ENCODE measurements around the gene ERC1.
A peak's percentile ranks its signal among the peaks of the same experiment; 100 is the strongest.

Gene ERC1

GRCh38 chr12:1504304-1504894, 513.4 kb downstream of the ERC1 start:
- Mint-ChIP-seq H3K4me3 (peak overlapping the region; percentile 59), H3K36me3 (no peaks in the 10 kb centered on the region), H3K27ac (peak overlapping the region; percentile 1), H3K4me1 (peaks cover 10% of the 10 kb centered on the region), H3K27me3 (peaks cover 57% of the 10 kb centered on the region), H3K9me3 (no peaks in the 10 kb centered on the region)
- no peak for ATAC-seq

- Mint-ChIP-seq H3K27ac (peak overlapping the region; percentile 1), H3K36me3 (no peaks in the 10 kb centered on the region), H3K4me3 (peak overlapping the region; percentile 59), H3K27me3 (peaks cover 52% of the 10 kb centered on the region), H3K4me1 (peaks cover 10% of the 10 kb centered on the region), H3K9me3 (no peaks in the 10 kb centered on the region)
- no peak for ATAC-seq
Measured at GRCh38 chr12:1504895-1505311, 513.9 kb downstream of the ERC1 start.

- H3K27ac Mint-ChIP-seq, result no peak overlapping the region
- peaks cover 46% of the 10 kb centered on the region for H3K27me3 Mint-ChIP-seq
- no peaks in the 10 kb centered on the region for H3K36me3 Mint-ChIP-seq
- ATAC-seq, result no peak
- H3K9me3 Mint-ChIP-seq, result no peaks in the 10 kb centered on the region
- no peak overlapping the region for H3K4me3 Mint-ChIP-seq
- H3K4me1 Mint-ChIP-seq, result peaks cover 10% of the 10 kb centered on the region
Measured at GRCh38 chr12:1505576-1505975, 514.6 kb downstream of the ERC1 start.

DNA sequence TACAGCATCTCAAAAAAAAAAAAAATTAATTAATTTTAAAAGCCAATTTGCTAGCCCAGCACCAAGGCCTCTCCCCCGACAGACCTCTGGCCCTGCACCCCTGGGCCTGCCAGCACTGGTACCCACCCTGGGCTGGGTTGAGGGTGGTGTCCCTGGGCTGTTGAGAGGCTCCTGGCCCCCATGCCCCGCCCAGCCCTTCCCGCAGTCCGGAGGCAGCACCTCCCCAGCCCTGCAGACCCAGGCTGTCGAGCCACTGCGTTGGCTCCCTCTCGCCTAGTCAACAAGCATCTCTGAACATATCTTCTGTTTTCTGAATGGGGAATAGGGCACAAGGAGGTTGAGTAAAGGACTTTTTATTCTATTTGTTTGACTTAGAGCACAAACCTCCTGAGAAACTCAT, 516.3 kb downstream of the ERC1 start:
- Mint-ChIP-seq H3K27ac (no peak overlapping the region), H3K36me3 (no peaks in the 10 kb centered on the region), H3K27me3 (peaks cover 28% of the 10 kb centered on the region), H3K9me3 (no peaks in the 10 kb centered on the region), H3K4me1 (peaks cover 10% of the 10 kb centered on the region), H3K4me3 (no peak overlapping the region)
- no peak for ATAC-seq

- Mint-ChIP-seq H3K36me3 (no peaks in the 10 kb centered on the region), H3K27me3 (peaks cover 6% of the 10 kb centered on the region)
- no peak for ATAC-seq
Measured at GRCh38 chr12:1509413-1510052, 518.5 kb downstream of the ERC1 start.

GRCh38 chr12:1510056-1510812, 519.2 kb downstream of the ERC1 start:
- H3K27ac Mint-ChIP-seq, result no peak overlapping the region
- no peak overlapping the region for H3K4me3 Mint-ChIP-seq
- H3K36me3 Mint-ChIP-seq, result no peaks in the 10 kb centered on the region
- H3K4me1 Mint-ChIP-seq, result no peaks in the 10 kb centered on the region
- H3K27me3 Mint-ChIP-seq, result no peaks in the 10 kb centered on the region
- no peak for ATAC-seq
- no peaks in the 10 kb centered on the region for H3K9me3 Mint-ChIP-seq

More at GRCh38 chr12:1509413-1510052, 518.5 kb downstream of the ERC1 start:
- Mint-ChIP-seq H3K27ac (no peak overlapping the region), H3K4me3 (no peak overlapping the region), H3K4me1 (peaks cover 5% of the 10 kb centered on the region), H3K9me3 (no peaks in the 10 kb centered on the region)

DNA sequence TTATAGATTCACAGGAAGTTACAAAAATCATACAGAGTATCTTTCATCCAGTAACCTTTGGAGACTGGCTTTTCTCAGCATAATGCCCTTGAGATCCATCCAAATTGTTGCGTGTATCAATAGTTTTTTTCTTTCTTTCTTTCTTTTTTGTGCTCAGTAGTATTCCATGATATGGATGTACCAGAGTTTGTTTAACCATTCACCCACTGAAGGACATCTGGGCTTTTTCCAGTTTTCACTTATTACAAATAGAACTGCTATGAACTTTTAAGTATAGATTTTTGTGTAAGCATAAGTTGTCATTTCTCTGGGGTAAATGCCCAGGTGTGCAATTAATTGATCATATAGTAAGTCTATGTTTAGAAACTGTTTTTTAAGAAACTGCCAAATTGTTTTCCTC, 524.0 kb downstream of the ERC1 start:
- H3K27me3 Mint-ChIP-seq, result peaks cover 25% of the 10 kb centered on the region
- no peaks in the 10 kb centered on the region for H3K36me3 Mint-ChIP-seq
- ATAC-seq, result no peak
- H3K27ac Mint-ChIP-seq, result no peak overlapping the region
- H3K9me3 Mint-ChIP-seq, result no peaks in the 10 kb centered on the region
- no peaks in the 10 kb centered on the region for H3K4me1 Mint-ChIP-seq
- no peak overlapping the region for H3K4me3 Mint-ChIP-seq

- ATAC-seq, result no peak
- Mint-ChIP-seq H3K9me3 (no peaks in the 10 kb centered on the region), H3K27ac (no peak overlapping the region), H3K36me3 (no peaks in the 10 kb centered on the region), H3K4me1 (no peaks in the 10 kb centered on the region), H3K27me3 (peaks cover 25% of the 10 kb centered on the region), H3K4me3 (no peak overlapping the region)
Measured at GRCh38 chr12:1515428-1515827, 524.4 kb downstream of the ERC1 start.

- H3K4me1 Mint-ChIP-seq, result no peaks in the 10 kb centered on the region
- no peak overlapping the region for H3K27ac Mint-ChIP-seq
- no peaks in the 10 kb centered on the region for H3K36me3 Mint-ChIP-seq
- no peak for ATAC-seq
- no peak overlapping the region for H3K4me3 Mint-ChIP-seq
- no peaks in the 10 kb centered on the region for H3K9me3 Mint-ChIP-seq
- H3K27me3 Mint-ChIP-seq, result peaks cover 25% of the 10 kb centered on the region
Measured at GRCh38 chr12:1517007-1517406, 526.0 kb downstream of the ERC1 start.

DNA sequence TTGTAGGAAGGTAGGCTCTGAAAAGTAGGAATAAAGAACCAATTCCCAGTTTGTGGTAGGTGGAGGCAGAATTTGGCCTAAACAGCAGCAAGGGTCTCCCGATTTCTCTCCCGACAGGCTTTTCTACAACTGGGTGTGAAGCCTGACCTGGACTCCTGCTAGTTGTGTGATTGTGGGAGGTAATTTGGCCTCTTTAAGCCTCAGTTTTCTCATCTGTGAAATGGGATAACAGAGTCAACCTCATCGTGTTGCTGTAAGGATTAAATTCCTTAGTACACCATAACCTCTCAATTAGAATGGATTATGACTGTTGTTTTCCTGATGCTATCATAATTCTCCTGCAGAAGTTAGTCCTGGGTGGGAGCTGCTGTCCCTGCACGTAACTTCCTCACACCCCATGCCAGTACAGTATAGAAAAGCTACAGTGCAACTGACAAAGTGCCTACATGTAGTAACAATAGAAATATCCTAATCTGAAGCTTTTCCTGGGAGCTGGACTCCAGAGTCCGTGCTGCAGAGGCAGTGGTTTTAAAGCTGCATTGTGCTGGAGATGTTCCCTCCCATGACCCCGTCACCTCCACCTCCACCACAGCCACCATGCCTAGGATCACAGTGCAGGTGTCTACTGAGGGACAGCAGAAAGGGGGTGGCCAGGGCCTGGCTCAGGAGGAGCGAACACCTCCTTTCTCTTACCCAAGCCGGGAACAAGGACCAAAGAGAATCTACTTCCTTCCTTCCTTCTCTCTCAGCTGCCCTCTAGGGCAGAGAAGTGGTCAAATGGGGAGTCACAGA, 526.9 kb downstream of the ERC1 start:
- no peaks in the 10 kb centered on the region for H3K9me3 Mint-ChIP-seq
- H3K27me3 Mint-ChIP-seq, result peaks cover 26% of the 10 kb centered on the region

DNA sequence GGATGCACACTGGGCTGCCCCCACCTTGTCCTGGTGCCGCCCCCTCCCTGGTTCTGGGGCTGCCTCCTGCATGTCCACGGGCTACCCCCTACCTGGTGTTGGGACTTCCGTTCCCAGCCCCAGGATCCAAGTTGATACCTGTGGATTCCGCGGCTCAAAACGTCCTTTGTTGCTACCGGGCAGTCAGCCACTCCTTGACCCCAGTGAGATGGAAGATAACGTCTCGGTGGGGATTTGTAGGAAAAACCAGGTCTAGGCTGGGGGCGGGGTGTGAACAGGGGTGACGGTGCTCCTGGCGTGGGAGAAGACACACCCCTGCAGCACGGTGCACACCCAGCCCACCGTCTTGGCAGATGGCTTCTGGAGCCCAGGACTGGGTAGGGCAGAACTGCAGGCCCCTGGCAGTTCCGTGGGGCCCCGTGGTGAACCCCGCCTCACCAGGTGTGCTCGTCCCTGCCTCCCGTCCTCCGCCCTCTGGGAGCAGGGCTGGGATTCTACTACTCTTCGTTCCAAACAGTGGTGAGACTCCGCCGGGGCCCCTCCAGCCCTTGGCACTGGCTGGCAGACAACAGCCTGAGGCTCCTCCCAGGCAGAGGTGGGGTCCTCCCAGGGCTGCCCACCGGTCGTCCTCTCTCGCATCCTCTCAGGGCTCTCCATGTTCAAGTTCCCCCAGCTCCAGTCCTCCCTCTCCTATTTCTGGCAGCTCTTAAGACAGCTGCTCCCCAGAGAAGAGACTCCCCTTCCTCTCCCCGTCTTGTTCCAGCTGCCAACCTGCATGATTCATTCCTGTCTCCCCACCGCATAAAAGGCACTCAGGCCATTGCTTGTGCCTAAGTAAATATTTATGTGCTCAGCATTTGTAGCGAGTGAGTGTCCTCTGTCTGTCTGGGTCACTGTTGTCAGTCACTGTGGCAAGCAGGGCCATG, 527.8 kb downstream of the ERC1 start:
- Mint-ChIP-seq H3K4me3 (no peak overlapping the region), H3K27me3 (peaks cover 35% of the 10 kb centered on the region), H3K36me3 (no peaks in the 10 kb centered on the region), H3K27ac (no peak overlapping the region), H3K4me1 (no peaks in the 10 kb centered on the region), H3K9me3 (no peaks in the 10 kb centered on the region)
- ATAC-seq, result peak; percentile 27

More for the DNA sequence above, 526.9 kb downstream of the ERC1 start:
- Mint-ChIP-seq H3K4me1 (no peaks in the 10 kb centered on the region), H3K27ac (no peak overlapping the region), H3K4me3 (no peak overlapping the region), H3K36me3 (no peaks in the 10 kb centered on the region)
- no peak for ATAC-seq

DNA sequence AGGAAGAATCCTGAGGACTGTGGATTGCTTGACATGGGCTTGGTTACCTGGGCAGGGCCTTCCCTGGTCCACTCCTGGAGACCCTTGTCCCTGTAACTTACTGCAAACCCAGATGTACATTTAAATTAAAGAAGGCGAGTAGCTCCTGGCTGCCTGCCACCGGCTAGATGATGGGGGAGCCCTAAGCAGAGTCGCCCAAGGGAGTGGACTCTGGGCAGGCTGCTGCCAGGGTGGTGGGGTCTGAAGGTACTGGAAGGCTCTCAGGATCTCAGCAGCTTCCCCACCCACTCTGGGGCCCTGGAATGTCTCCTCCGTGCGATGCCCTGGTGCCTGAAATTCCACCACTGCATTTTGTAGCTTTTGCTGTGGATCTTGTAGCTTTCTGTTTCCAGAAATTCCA, 528.6 kb downstream of the ERC1 start:
- ATAC-seq, result no peak
- no peaks in the 10 kb centered on the region for H3K4me1 Mint-ChIP-seq
- no peak overlapping the region for H3K27ac Mint-ChIP-seq
- H3K36me3 Mint-ChIP-seq, result no peaks in the 10 kb centered on the region
- no peak overlapping the region for H3K4me3 Mint-ChIP-seq
- H3K27me3 Mint-ChIP-seq, result peaks cover 43% of the 10 kb centered on the region
- H3K9me3 Mint-ChIP-seq, result no peaks in the 10 kb centered on the region

GRCh38 chr12:1523046-1523445, 532.0 kb downstream of the ERC1 start:
- H3K27me3 Mint-ChIP-seq, result peaks cover 70% of the 10 kb centered on the region
- ATAC-seq, result no peak
- no peaks in the 10 kb centered on the region for H3K9me3 Mint-ChIP-seq
- H3K27ac Mint-ChIP-seq, result no peak overlapping the region
- no peak overlapping the region for H3K4me3 Mint-ChIP-seq
- H3K36me3 Mint-ChIP-seq, result no peaks in the 10 kb centered on the region
- H3K4me1 Mint-ChIP-seq, result peaks cover 11% of the 10 kb centered on the region

GRCh38 chr12:1523558-1524050, 532.6 kb downstream of the ERC1 start:
- Mint-ChIP-seq H3K4me3 (no peak overlapping the region), H3K27me3 (peaks cover 70% of the 10 kb centered on the region), H3K27ac (no peak overlapping the region), H3K4me1 (peaks cover 11% of the 10 kb centered on the region), H3K9me3 (no peaks in the 10 kb centered on the region), H3K36me3 (no peaks in the 10 kb centered on the region)
- no peak for ATAC-seq
